Stimulated activated CD4-positive, alpha-beta T cell treated with anti-CD3 and anti-CD28 coated beads, TNF-alpha, amount 100 ng/mL, for 1 hour (primary cell): ENCODE data around the gene MAP3K4.

Experiments used
- DNase-seq, 3 donors: peaks; one replicate each; pipeline ENCODE4 v3.0.0-alpha.2; 2020; ENCODE audit warnings: low read depth in 3 of 3, low spot score in 1 of 3

MAP3K4 gene

DNA sequence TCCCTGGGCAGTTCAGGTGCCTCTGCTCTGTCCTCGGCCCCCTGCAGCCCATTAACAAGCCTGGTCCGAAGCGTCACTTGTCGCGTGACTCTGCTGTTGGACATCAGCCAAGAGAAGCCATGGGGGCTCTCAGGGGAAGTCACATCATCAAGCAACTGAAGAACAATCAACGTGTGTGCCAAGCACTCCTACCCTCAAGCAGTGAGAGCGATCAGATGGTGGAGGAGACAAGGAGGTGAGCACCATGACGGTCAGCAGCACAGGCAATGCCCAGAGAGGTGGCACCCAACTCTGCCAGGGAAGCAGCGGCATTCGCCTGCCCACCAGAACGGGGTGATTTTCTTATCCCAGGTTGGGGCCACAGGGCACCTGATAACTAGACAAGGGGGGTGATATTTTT, 149.6 kb downstream of the MAP3K4 start:
- DNase-seq, result no peak

DNA sequence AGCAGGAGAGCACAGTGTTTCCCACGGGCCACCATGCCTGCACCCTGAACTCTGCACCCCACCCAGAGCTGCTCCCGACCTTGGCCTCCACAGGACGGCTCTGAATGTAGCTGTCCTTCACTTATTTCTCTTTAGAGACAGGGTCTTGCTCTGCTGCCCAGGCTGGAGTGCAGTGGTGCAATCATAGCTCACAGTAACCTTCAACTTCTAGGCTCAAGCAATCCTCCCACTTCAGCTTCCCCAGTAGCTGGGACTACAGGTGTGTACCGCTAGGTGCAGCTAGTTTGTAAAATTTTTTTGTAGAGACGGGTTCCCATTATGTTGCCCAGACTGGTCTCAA, 151.4 kb downstream of the MAP3K4 start:
- DNase-seq, result no peak

DNA sequence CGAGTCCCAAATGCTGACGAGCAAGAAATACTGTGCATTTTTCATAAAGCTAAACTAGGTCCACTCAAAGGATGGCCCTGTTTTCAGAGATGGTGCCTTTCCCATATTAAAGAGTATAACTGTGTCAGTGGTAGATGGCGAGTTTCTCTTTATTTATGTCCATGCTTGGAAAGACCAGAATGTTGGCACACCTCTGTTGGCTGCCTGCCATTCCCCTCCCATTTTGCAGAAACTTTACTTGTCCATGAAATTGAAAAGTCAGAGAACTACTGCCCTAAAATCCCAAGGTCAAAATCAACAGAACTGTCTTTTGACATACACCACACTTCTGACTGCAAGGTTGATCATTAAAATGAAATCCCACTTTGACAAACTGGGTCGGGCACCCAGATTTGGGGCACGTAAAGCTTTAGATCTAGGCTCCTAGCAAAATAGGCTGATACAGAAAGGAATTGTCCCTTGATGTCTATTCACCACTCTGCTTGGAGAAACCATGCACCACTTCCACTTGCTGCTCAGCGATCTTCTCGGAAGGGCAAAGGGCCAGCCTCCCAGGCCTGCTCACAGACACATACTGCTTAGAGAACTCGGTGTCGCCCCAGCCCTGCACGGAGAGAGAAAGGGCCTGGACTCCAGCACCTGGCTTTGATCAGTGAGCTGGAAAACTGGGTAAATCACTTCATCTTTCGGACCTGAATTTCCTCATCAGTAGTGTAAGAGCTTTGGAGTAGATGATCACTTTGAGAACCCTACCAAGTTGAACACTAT, 152.3 kb downstream of the MAP3K4 start:
- DNase-seq, result no peak

DNA sequence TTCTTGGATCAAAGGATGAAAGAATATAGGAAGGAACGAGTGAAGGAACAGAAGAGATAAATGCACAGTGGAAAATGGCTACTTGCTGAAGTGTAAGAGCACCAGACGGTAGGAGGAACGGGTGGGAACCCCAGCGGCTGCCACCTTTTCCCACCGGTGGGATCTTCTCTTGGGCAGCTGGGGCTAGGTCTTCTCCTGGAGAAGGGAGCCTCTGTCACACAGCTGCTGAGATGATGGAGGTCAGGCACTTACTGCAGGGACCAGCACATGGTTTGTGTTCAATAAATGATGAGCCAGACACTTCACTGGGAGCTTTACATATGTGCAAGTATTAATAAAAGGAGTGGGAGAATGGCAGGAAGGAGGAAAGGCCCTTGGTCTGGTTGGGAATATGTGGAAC, 158.6 kb downstream of the MAP3K4 start:
- DNase-seq, result no peak

DNA sequence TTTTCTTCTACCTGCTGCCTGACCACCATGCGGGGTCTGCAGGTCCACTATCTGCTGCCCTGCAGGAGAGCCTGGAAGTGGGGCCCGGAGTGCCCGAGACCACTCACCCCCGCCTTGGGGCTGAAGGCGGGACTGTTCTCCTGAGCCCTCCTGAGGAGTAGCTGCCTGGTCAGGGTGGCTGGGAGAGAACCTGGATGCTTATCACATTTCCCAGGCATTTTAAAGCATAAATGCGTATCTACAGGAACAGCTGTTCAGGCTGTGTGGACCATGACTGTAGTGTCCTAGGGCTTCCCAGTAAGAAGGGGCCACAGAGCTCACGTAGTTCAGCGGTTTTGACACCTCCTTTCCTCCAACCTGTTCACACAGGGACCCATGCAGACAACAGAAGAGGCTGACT, 159.0 kb downstream of the MAP3K4 start:
- DNase-seq, result no peak

DNA sequence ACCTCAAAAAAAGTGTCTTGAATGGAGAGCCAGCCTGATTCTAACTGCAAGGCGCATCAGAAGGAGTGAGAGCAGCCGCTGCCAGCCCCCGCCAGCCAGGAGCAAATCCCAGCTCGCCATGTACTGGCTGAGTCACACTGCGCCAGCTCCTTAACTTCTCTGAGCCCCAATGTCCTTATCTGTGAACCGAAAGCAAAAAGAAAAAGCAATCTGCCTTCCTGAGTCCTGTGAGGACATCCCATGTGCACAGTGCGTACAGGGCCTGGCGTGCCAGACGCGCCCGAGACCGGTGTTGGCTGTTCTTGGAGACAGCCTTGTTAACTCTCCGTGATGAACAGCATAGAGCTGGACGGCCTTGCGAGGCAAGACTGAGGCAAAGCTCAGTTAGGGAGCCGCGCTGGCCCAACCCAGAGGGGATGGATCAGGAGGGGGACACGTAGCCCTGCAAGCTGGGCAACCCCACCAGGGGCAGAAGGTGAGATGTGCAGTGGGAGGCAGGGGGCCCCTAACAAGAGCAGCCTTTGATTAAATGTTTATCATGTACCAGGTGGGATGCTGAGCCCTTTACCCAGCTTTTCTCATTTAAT, 159.6 kb downstream of the MAP3K4 start:
- no peak for DNase-seq

DNA sequence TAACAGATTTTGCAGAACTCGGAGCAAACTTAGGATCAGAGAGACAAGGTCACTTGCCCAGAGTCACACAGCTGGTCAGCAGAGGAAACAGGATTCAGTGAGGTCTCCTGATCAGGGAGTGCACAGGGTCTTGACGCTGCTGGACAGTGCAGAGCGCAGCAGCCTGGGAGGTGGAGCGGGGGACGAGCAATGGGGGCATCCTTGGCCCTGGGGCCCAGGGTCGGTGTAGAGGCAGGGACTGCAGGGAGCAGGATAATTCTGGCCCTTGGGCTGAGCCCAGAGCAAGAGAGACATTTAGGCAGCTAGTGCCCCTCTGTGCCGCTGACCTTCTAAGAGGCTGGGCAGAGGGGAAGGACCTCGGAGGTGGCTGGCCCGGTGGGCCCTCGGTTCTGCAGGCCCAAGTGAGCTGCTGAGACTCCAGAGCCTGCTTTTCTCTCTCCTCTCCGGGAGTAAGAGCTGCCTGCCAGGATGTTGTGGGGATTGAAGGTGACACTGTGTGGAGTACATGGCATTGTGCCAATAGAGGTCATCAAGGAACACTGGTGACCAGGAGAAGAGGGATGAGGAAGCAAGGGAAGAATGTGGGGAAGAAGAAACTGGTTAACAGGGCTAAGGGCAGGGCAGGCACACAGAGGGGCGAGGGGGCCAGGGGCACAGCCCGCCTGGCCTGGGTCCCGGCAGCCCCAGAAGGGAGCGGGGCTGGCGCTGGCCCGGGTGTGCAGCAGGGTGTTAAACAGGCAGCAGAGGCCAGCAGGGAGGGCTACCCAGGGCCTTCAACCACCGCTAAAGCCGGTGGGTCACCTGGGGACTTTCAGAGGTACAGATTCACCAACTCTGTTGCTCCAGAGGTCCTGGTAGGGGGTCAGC, 160.3 kb downstream of the MAP3K4 start:
- DNase-seq, result no peak

DNA sequence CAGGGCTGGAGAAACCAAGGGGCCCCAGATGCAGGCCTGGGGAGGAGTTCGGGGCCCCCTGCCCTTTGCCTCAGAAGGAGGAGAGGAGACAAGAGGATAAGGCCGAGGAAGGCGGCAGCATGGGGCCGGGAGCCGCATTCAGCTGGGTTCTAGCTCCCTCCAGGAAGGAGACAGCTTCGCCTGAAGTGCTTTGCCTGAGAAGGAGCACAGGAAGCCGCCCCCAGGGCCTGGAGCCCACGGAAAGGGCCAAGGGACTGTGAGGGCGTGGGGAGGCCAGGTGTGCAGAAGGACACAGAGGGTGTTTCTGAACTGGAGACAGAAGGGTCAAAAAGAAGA, 160.9 kb downstream of the MAP3K4 start:
- no peak for DNase-seq

DNA sequence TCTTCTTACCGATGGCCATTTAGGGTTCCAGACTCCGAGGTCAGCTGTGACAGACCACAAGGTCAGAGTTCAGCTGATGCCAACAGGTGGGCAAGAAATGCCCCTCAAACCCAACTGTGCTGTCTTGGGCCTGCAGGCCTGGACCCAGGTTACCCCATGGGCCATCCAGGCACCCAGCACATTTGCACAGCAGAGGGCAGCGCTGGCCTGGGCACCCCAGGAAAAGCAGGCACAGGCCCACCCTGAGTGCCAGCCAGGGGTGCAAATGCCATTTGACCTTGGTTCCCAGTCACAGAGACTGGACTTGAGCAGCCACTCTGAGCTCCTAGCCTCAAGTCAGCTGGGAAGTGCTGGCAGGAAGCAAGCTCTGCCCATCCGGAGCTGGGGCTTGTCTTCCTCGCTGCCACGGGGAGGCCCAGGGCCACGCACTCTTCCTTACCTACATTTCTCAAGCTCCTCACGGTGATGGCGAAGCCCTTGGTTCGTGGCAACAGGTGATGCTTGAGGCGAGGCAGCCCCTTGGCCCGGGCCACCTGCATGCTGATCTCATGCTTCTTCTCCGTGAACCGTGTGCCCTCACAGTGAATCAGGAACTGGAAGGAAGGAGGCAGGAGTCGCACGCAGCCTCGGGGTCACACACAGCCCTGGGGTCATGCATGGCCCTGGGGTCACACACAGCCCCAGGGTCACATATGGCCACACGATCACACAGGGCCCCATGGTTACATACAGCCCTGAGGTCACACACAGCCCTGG, 161.5 kb downstream of the MAP3K4 start:
- DNase-seq, result no peak

DNA sequence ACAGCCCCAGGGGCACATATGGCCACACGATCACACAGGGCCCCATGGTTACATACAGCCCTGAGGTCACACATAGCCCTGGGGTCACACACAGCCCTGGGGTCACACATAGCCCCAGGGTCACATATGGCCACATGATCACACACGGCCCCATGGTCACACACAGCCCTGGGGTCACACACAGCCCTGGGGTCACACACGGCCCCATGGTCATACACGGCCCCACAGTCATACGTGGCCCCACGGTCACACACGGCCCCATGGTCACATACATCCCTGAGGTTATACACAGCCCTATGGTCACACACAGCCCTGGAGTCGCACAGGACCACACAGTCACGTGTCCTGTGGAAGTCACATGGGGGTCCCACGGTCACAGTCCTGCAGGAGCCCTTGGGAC, 162.2 kb downstream of the MAP3K4 start:
- DNase-seq, result no peak

DNA sequence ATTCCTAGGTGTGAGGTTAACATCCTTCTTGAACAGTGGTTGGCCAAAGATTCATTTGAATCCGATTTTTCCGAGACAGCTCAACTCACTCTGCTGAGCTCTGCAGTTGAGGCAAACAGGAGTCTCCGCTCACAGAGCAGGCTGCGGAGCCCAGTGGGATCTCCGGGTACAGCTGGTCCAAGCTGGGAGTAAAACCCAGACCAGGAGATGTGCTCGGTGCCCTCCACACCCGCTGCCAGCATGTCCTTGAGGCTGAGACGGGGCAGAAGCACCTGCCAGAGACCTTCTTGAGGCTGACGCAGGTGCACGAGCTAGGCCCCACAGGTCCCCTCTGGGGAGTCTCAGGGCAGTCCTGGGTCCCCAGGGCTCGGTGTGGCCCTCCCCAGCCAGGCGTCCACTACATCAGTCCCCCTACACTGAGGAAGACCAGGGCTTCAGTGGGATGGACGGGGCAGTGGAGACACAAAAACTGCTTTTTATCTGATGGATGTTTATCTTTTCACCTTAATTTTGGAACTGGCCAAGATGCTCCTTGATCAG, 163.3 kb downstream of the MAP3K4 start:
- DNase-seq, result no peak

DNA sequence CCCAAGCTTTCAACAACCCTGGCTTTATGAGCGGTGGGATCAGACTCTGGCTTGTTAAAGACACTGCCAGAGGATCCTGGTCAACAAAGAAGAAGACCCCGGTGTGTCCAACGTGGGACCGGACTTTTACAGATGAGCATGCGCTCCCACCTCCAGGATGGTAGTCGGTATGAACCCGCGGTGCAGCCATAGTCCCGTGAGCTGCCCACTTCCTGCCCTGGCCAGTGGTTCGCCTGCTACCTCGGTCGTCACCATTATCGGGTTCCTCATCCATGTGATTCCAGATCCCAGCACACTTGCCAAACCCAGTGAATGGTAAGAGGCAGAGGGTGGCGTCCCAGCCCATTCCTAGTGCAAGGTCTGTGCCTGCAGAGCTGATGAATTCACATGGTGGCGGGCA, 169.6 kb downstream of the MAP3K4 start:
- no peak for DNase-seq

DNA sequence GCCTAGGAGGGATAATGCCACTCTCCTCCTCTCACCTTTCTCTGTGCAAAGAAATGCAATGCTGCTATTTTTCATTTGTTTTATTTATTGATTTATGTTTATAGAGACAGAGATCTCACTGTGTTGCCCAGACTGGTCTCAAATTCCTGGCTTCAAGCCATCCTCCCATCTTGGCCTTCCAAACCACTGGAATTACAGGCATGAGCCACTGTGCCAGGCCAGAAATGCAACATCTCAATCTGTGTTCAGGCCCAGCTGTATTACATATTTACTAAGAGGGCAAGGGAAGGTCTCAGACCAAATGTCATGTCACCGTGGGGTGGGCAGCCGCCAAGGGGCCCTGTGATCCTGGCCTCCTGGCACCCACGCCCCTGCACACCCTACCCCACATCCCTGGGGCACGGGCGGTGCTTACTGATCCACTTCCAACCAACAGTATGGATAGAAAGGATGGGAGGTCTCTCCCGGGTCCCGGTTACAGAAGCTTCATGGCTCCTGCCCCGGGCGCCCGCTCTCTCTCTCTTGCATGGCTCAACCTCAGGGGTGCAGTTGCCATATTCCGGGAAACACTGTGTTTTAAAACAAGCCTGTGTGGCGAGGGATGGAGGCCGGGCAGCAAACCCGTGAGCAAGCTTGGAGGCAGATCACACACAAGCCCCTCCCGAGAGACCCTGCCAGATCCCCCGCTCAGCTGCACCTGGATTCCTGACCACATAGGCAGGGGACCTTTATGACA, 170.5 kb downstream of the MAP3K4 start:
- no peak for DNase-seq

DNA sequence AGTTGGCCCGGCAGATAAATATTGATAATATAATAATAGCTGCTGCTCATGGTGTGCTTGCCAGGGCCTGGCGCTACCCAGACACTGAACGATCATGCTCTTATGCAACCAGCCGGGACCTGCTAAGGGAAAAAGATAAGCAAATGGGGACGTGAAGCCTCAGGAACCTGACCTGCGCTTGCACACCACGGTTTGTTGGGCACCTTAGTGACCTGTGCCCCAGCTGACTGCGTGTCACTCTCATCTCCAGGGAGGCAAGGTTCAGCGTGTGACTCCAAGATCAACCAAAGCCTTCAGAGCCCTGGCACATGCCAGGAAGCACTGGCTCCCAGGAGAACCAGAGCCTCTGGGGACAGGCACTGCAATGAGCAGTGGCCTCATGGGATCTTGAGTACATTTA, 171.2 kb downstream of the MAP3K4 start:
- no peak for DNase-seq

DNA sequence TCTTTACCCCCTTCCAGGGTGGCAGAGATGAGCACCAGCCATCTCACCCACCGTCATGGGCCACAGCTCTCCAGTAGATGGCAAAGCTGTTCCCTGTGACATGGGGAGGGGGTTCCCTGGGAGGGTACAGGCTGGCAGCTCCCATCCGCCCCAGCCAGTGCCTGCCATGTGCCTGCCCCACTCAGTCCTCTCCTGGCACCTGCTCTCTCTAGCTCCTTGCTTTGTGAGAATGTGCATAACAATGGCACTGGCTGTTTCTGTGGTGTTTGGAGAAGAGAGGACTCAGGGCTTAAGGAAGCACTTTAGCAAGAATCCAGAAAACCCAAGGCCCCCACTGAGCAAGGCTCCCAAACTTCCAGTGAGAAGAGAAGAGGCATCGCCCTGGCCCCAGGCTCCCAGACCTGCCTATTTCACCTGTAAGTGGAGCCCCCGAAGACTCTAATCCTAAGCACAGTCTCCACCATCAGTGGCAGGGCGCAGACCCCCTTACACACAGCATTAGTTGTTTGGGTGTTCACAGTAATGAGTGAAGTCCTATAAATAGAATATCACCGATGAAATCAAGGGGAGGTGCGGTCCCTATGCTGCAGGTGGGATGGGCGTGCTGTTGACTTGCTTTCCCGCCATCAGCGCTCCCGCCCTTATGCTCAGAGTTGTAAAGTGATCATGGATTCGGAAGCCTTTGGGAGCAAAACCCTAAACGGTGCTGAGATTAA, 172.1 kb downstream of the MAP3K4 start:
- no peak for DNase-seq

DNA sequence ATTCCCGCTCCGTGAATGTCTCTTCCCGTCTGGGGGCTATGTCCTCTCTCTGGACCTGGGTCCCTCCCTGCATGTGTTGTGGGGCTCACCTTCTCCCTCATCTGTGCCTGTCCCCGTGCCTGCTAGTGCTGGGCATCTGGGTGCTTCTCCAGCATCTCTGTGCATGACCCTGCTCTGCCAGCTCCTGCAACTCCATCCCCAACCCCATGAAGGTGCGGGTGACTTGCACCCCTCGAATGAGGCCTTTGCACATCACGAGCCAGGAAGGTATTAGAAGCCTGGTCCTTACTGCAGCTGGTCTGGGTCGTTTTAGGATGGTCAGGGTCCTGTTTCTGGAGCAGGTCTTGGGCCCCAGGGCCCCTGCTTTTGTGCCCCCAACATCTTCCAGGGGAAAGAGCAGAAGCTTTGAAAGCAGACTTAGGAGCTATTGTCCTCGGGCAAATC, 172.6 kb downstream of the MAP3K4 start:
- DNase-seq, result no peak

DNA sequence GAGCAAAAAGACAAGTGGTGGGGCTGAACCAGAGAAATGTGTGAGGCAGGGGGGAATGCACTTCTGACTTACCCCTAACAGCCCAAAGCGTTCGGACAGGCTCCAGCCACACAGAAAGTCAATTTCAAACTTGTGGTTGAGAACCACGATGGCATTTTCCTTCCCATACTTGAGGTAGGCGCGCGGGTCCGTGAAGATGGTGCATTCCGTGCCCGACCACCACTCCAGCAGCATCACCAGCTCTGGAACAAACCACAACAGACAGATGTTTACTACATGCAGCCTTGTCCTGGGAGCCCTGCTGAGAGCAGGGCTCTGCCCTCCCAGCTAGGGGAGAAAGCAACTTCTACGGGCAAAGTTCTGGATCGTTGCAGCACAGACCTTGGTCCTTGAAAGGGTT, 174.6 kb downstream of the MAP3K4 start:
- DNase-seq, result no peak

DNA sequence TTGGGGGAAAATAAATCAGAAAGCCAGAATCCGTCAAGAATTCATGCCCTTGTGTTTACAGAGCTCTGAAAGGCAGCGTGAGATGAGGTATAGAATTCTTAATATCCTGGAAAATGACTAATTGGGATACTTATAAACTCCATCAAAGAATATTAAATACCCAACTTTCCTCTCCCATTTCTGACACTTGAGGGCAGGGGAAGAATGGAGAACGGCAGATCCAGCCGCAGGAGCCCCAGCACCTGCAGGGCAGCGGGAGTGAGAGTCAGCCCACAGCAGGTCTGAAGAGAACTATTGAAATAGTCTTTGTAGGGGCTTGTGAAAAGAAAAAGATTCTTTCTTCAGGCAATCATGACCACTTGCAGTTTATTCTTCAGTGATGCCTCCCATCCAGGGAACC, 175.1 kb downstream of the MAP3K4 start:
- no peak for DNase-seq
